ENCODE data around the gene IFNE.

DNA sequence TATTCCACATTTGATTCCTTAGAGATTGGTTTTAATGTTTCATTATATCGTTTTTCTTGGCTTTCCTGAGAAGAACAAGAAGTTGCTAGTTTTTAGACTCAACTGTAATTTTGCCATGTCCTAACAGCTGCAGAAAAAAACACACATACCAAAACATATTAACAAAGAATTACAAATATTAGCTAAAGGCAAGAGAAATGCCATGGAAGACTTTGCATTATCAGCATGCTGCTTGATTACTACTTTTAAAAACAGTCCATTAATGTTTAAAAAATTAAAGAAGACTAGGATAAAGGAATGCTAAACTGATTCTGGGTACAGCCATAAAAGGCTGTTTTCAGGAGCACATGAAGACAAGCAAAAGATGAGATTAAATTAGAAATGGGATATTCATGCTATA is 20.5 kb upstream of the IFNE start:
- TF ChIP-seq, protein P1, sequence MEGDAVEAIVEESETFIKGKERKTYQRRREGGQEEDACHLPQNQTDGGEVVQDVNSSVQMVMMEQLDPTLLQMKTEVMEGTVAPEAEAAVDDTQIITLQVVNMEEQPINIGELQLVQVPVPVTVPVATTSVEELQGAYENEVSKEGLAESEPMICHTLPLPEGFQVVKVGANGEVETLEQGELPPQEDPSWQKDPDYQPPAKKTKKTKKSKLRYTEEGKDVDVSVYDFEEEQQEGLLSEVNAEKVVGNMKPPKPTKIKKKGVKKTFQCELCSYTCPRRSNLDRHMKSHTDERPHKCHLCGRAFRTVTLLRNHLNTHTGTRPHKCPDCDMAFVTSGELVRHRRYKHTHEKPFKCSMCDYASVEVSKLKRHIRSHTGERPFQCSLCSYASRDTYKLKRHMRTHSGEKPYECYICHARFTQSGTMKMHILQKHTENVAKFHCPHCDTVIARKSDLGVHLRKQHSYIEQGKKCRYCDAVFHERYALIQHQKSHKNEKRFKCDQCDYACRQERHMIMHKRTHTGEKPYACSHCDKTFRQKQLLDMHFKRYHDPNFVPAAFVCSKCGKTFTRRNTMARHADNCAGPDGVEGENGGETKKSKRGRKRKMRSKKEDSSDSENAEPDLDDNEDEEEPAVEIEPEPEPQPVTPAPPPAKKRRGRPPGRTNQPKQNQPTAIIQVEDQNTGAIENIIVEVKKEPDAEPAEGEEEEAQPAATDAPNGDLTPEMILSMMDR (IDR thresholded peaks at IDR 0.05) = no peak
- TF ChIP-seq POLR2A (IDR thresholded peaks at IDR 0.05) = no peak

Measured in Peyer's patch (tissue), 4 donors.